ENCODE results near the gene IL20RA. TPM values are rescaled to one million over a fixed set of nuclear protein-coding genes. Genes with fewer than 3 reads are reported as not detected.
A peak's percentile ranks its signal among the peaks of the same experiment; 100 is the strongest.

IL20RA gene
- total RNA-seq, 4 donors from 2014 or later: 0.88 to 6.4 (median 4.3) TPM

DNA sequence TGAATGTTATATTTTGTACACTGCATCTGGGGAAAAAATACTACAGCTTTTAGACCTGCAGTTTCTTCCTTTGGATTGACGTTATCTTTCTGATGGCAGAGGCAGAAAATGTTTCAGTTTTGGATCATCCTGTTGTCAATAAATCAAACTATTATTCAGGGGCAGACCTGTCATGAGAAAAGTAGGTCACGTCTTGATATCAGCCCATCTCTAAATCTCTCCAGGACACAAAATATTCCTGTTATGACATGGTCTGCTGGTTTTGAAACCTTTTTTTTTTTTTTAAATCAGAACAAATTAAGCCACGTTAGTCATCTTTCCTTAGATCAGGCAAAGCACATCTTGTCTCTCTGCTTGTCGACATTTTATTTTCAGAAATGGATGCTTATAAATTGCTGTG, 24.0 kb downstream of the IL20RA start:
- intact Hi-C loops (cut with DNase I; ENCODE audit: low total_unique reads): no loop called here
- no peak for DNase-seq
- Histone ChIP-seq H3K36me3 (no peaks in the 10 kb centered on the region), H3K27ac (peak overlapping the region; percentile 1 to 24), H3K9me3 (no peaks in the 10 kb centered on the region), H3K4me3 (no peak overlapping the region), H3K4me1 (peaks cover 0 to 4% of the 10 kb centered on the region in 2 donors), H3K27me3 (no peaks in the 10 kb centered on the region)
- TF ChIP-seq POLR2A (IDR thresholded peaks at IDR 0.05): no peak
- TF ChIP-seq, protein P1, sequence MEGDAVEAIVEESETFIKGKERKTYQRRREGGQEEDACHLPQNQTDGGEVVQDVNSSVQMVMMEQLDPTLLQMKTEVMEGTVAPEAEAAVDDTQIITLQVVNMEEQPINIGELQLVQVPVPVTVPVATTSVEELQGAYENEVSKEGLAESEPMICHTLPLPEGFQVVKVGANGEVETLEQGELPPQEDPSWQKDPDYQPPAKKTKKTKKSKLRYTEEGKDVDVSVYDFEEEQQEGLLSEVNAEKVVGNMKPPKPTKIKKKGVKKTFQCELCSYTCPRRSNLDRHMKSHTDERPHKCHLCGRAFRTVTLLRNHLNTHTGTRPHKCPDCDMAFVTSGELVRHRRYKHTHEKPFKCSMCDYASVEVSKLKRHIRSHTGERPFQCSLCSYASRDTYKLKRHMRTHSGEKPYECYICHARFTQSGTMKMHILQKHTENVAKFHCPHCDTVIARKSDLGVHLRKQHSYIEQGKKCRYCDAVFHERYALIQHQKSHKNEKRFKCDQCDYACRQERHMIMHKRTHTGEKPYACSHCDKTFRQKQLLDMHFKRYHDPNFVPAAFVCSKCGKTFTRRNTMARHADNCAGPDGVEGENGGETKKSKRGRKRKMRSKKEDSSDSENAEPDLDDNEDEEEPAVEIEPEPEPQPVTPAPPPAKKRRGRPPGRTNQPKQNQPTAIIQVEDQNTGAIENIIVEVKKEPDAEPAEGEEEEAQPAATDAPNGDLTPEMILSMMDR (IDR thresholded peaks at IDR 0.05): no peak

GRCh38 chr6:137019476-137020272, 25.1 kb downstream of the IL20RA start:
- no peak overlapping the region for H3K27ac ChIP-seq
- intact Hi-C loops (cut with DNase I; ENCODE audit: low total_unique reads): no loop called here
- no peak for DNase-seq

GRCh38 chr6:137017081-137017480, 27.7 kb downstream of the IL20RA start:
- peaks cover 0 to 4% of the 10 kb centered on the region in 2 donors for H3K4me1 ChIP-seq
- peak overlapping the region; percentile 33 to 43 for H3K27ac ChIP-seq
- H3K4me3 ChIP-seq: no peak overlapping the region
- intact Hi-C loops (cut with DNase I; ENCODE audit: low total_unique reads): no loop called here
- H3K36me3 ChIP-seq: no peaks in the 10 kb centered on the region
- no peak for DNase-seq
- no peaks in the 10 kb centered on the region for H3K27me3 ChIP-seq
- H3K9me3 ChIP-seq: no peaks in the 10 kb centered on the region
- TF ChIP-seq, protein P1 (IDR thresholded peaks at IDR 0.05): no peak
- TF ChIP-seq POLR2A (IDR thresholded peaks at IDR 0.05): no peak

More at GRCh38 chr6:137019476-137020272, 25.1 kb downstream of the IL20RA start:
- Histone ChIP-seq H3K4me3 (no peak overlapping the region), H3K4me1 (peaks cover 0 to 4% of the 10 kb centered on the region in 2 donors), H3K36me3 (no peaks in the 10 kb centered on the region), H3K27me3 (no peaks in the 10 kb centered on the region), H3K9me3 (no peaks in the 10 kb centered on the region)
- TF ChIP-seq, protein P1 (IDR thresholded peaks at IDR 0.05): no peak
- TF ChIP-seq POLR2A (IDR thresholded peaks at IDR 0.05): no peak

GRCh38 chr6:137016356-137016755, 28.4 kb downstream of the IL20RA start:
- no peak for DNase-seq
- no peak for TF ChIP-seq POLR2A (IDR thresholded peaks at IDR 0.05)
- TF ChIP-seq, protein P1 (IDR thresholded peaks at IDR 0.05): no peak
- intact Hi-C loops (cut with DNase I; ENCODE audit: low total_unique reads): no loop called here

DNA sequence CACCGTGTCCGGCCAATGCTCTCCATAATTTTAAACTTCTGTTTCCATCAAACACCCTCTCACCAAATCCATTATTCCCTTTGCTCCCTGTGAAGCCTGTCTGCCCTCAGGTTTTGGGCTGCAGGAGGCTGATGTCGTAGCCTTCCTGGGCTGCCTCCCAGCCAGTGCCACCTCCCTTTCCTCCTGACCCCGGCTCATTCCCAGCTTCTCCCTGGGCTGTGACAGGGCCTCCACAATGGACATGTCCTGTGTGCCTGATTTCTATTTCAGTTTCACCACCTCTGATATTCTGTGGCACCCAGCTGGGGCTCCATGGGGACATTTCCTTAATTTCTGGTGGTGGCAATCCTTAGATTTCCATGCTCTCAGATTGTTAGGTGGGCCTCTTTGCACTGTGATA, 28.8 kb downstream of the IL20RA start:
- H3K4me1 ChIP-seq: peaks cover 0 to 4% of the 10 kb centered on the region in 2 donors
- intact Hi-C loops (cut with DNase I; ENCODE audit: low total_unique reads): no loop called here
- H3K9me3 ChIP-seq: no peaks in the 10 kb centered on the region
- H3K27ac ChIP-seq: peak overlapping the region; percentile 33 to 43
- TF ChIP-seq, protein P1 (IDR thresholded peaks at IDR 0.05): no peak
- TF ChIP-seq POLR2A (IDR thresholded peaks at IDR 0.05): no peak
- no peaks in the 10 kb centered on the region for H3K36me3 ChIP-seq
- no peaks in the 10 kb centered on the region for H3K27me3 ChIP-seq
- DNase-seq: no peak
- no peak overlapping the region for H3K4me3 ChIP-seq

More at GRCh38 chr6:137016356-137016755, 28.4 kb downstream of the IL20RA start:
- Histone ChIP-seq H3K4me1 (peaks cover 0 to 4% of the 10 kb centered on the region in 2 donors), H3K4me3 (no peak overlapping the region), H3K9me3 (no peaks in the 10 kb centered on the region), H3K36me3 (no peaks in the 10 kb centered on the region), H3K27ac (peak overlapping the region; percentile 33 to 43), H3K27me3 (no peaks in the 10 kb centered on the region)
